ENCODE measurements around the gene EPB41L2.

Gene EPB41L2

DNA sequence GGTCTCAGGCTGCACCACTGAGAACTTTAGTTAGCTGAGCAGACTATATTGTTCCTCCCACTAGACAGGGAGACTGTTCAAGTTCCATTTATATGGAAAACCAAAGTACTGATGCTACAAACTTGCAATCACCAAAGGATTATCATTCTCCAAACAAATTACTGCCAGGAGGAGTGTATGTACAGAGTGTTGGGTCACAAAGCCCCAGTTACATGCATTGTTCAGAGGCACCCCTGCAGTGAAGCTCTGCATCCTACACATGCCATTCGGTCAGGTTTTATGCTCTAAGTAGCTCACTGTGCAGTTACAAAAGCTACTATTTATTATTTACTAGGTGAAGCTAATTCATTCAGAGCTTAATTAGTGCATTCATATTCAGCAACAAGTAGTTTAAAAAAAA lies 160.0 kb downstream of the EPB41L2 start:
- DNase-seq = no peak

DNA sequence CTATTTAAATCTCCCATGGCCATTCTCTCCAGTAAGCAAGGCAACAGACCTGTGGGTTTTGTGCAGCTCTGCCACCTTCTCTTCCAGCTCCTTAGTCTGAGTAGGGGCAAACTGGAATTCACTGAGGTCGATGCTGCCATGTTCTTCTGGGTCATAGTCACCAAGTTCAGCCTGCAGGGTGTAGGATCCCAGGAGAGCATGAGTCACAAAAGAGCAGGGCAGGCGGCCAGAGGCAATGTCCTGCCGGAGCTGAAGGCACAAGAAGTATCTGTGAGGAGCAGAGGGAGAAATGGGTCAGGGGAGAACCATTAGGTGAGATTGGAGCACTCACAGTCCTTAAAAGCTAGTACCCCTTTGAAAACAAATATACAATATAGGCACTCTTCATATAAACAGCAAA lies 162.1 kb downstream of the EPB41L2 start:
- peak; percentile 8 for DNase-seq

DNA sequence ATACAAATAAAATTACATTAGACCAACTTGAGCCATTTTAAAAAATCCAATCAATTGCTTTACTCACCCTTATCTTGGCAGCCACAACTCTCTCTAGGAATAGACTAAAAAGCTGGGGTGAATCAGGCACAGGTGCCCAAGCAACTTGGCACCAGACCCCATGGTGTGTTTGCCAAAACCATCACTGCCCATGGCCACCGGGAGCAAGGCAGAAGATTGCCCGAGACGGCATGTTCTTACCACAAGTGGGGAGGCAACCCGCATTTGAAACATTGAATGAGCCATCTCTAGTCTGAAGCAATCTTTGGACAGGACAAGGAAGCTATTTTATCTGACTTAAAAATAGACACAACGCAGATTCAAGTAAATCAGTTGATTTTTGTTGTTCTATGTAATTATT lies 166.8 kb downstream of the EPB41L2 start:
- no peak for DNase-seq

DNA sequence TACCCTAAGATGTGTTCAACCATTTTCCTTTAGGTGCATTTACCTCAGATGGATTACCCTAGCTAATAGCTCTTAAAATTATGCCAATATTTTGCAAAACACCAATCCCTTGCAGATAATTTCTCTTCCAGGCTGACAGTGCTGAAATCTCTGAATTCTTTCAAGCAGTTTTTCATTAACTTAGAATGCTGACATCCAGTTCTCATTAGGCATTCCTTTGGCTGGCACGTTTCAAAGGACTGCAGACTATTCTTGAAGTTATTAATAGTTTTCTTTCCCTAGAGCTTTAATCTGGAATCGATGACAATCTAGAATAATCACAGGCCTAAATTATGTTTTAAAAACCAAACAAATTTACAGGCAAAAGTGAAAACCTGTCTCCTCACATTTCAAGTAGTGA lies 167.5 kb downstream of the EPB41L2 start:
- DNase-seq = no peak

DNA sequence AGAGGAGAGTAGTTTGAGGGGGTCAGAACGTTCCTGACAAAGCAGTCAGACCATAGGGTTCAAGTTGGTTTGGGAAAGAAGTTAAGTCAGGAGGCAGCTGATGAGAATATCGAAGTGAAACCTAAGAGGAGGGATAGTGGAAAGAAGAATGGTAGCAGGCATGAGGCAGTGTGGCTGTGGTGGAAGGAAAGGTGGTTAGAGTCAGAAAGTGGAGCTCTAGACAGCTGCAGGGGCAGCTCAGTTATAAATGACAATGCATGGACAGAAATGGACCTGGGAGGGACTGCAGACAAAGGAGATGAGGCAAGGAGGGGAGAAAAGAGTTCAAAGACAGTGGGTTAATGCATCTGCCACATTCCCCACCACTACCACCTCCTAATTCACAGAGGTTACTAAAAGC lies 169.3 kb downstream of the EPB41L2 start:
- DNase-seq = no peak

DNA sequence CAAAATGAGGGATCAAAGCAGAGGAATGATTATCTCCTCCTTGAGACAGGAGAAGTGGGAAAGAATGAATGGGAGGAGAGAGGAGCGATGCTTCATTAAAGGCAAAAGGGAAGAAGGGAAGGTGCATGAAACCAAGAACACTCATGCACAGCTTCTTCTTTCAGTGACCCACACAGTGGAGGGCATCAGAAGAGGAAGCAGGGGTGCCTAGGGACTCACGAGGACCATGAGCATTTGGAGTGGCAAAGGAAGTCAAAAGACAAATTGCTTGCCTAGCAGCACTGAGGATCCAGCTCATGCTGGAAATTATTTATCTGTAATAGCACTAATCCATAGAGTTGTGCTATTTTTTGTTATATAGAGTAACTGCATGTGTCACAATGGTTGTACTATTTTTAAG lies 169.8 kb downstream of the EPB41L2 start:
- no peak for DNase-seq

DNA sequence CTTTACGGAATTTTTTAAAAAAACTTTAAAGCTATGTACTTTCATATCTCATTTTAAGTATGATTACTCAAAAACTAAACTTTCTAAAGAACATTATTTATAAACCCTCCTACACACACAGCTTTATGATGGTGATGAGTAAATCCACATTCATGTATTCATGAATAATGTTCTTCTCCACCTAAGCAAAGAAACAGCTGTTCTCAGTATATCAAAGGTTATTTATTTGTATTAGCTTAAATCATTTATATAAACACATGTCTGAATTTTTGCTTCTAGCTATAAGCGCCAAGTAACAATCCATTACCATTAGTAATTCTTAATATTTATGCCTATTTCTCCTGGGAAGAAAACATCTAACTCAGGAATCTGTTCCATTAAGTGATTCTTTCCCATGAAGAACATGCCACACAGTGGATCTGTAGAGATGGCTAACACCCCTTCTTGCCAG lies 172.5 kb downstream of the EPB41L2 start:
- DNase-seq = no peak

DNA sequence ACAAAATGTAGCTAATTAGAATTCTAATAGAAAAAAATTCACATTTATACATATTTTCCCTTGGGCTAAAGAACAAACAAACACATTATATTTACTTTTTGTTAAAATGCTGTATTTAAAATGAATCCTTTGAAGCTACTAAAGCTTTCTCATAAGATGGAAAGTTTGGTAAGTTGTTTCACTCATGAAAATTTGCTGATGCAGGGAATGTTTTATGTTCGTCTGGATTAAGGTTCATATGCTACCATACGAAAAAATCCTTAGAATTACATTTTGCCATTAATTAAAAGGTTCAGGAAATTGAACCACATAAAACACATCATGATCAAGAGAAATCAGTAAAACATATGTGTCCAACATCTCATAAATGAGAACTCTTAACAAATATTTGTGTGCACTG lies 173.6 kb downstream of the EPB41L2 start:
- no peak for DNase-seq

DNA sequence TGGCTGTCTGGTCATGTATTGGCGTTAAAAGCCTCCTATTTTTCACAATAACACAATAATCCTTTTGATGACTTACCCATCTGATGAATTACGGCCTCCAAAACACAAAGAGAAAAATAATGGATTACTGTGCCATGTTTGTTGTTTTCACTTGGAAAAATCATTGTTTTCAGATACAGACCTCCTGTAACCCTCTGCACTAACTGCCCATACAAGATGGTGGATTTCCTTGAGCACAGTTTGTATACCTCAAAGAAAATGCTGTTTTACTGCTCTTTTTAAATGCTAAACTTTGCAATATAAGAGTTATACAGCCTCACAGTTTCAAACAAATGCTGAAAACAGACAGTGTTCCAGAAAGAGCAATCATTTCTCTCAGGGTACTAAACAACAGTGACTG lies 174.8 kb downstream of the EPB41L2 start:
- no peak for DNase-seq

DNA sequence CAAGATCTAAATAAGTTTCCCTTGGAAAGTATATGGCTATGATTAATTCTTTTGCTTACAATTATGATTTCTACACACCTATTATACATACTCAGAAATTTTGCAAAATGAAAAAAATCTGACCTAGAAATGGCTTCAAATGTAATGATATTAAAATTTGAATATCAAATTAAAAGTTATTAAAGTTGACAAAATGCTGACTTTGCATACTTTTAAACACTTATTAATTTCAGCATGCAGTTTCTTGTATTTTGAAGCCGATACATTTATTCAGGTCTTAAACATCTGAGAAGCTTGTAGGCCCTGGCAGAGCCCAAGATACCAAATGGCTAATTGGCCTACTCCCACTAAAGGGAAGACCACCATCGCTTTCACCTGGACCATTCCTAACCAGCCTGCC lies 176.1 kb downstream of the EPB41L2 start:
- DNase-seq = no peak

DNA sequence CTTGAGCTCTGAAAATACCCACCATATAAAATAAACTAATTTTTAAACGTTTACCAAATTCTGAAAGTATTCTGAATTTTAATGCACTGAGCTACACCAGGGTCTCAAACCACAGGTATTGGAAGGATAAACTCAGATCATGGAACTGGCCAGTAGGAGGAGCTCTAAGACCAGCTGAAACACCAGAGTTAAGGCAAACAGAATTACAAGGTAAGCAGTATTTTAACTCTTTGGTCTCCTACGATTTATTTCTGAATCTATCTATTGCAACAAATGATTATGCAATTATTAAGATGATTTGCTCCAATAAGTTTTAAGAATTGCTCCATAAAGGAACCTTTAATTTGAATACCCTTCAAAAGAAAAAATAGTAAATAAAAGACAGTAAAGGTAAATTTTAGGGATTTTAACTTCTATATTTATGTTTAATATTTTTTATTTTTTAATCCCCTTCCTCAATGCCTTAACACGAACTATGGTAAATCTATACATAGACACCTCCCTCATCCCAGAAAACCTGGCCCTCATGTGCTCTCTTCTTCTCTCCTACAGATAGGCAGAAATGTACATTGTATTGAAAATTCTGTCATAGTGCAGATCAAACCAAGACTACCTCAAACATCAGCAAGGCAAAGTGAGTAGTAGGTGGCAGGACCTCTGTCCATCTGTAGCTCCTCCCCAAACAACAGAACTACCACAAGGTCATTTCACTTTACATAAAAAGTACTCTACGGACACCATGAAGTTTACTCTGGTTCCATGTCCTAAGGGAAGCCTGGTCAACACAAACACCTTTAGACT lies 177.5 kb downstream of the EPB41L2 start:
- no peak for DNase-seq

DNA sequence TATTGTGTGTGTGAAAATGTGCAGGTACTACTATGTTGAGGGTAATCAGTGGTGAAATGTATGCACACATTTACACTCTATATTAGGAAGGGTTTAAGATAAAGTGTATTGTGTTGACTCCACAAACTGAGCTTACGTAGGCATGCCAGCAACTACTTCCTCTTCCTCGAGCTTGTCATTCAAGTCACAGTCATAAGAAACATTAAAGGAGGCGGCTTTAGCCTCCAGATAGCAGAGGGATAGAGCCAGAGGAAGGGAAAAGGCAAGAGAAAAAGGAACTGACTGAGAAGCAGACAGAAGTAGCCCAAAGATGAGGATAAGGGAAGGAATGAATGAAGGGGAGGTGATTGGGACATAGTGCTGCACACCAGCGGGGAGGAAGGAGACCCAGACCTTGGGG lies 180.7 kb downstream of the EPB41L2 start:
- no peak for DNase-seq

DNA sequence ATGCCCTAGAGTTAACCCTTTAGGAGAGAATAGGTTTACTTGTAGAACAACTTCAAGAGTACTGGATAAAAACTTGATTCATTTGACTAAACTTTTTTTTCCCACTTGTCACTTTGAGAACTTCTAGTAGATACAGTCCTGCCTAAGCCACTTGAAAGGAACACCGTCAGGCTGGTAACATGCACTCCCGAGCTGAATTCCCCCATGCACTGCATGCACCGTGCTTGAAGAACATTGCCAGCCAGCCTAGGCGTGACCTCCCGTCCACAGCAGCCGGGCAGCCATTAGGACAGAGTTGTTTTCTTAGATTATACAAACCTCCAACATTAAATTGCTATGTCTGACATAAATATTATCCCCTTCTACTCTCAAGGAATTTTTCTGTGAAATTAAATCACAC lies 183.2 kb downstream of the EPB41L2 start:
- no peak for DNase-seq

DNA sequence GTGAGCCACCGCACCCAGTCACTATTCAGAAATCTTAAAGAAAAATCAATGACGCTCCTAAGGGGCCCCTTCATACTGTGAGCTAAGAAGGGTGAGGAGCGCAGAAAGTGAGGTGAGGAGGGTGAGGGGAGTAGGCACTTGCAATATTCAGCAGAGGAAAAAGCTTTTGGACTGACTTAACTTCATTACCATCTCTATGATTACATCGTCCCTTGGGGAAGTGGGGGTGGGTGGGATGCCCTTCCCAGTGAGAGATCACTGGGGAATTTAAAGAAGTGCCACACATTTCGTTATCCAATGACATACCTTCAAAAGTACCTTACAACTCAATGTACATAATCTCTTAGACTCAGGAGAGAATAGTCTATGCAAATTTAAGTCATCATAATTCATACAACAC lies 189.3 kb downstream of the EPB41L2 start:
- no peak for DNase-seq

DNA sequence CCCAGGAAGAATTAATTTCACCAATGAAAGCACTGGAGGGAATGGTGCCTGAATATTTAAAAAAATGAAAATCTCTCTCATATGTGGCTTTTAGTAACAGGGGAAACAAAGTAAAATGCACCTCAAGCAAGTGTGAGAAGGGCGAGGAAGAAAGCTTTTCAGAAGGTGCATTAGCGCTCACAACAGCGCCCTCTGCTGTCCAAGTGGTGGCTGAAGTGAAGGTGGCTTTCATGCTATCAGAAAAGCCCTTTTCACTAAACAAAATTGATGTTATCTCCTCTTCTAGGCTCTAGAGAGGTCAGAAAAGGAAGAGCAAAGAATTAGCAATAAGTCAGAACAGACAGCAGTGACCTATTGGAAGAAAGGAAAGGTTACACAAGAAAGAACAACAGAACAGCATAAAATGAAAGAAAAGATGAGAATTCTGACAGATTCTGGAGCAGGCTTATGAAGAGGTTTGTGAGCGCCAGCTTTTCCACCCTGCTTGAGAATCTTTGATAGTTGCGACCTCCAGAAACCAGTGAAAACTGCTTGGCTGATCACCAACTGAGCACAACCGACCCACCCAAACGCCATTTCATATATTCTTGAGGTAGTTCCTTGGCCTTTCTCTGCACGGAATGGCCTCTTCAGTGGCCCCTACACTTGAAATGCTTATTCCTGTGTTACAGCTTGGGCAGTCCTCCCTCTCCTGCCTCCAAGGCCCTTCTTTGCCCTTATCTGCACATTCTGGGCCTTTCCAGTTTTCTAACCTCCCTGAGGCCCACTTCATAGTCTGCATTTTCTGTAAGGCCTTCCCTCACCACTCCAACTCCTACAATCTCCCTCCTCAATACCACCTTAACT lies 190.6 kb downstream of the EPB41L2 start:
- no peak for DNase-seq

DNA sequence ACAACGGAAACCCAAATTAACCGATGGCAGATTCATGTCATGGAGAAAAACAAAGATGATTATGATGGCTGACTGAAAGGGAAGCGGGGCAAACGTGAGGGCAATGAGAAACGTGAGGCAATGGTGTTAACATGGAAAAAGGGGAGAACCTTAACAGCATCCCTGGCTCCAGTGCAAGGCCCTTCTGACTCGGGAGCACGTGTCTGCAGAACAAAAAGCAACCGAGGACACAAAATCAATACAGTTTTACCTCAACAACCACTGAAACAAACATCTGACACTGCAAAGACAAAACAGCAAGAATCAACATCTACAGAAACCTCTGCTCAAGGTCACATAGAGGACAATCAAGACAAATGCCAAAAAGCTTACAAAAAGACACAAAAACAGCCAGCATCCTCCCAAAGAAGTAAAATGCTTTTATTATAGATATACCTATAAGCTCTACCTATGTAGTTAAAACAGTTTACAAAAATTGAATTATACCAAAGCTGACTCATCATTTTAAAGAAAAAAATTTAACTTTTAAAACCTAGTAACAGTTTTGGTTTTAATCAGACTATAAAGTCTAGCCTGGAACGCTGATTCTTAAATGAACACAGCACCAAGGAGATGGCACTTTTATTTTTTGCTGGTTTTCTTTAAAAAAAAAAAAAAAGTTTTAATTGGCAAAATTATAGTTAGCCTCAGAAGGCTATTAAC lies 192.7 kb downstream of the EPB41L2 start:
- DNase-seq = no peak

DNA sequence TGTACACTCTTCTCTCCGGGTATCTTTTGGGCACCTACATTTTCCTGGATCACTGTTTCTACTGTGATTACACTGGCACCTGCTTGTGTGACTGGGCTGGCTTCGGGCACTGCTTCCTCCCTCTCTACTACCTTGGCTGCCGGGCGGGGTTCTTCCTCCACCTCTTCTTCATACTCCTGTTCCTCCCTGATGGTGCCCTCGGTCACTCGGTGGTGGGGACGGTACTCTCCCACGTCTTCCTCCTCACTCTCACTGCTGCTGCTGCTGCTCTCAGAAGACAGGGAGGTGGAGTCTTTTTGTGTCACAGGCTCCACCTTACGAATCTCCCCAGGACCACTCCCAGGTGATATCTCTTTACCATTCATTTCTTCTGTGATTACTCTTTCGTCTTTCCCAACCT lies 193.4 kb downstream of the EPB41L2 start:
- DNase-seq = no peak

DNA sequence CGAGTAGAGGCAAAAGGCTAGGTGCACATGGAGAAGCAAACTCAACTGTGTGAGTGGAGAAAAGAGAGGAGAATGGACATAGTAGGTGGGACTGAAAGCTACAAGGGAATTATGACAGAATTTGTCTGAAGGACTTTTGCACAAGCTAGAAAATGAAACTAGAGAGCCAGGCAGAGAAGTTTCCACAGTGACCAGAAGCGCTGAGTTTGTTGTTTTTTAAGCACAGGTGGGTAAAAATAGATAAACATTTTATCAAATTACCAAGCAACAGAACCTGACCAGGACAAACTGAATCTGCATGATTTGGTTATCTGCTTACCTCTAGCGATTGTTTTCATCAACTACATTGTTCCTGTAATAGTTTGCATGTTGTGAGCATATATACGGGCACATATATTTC lies 197.3 kb downstream of the EPB41L2 start:
- DNase-seq = no peak

DNA sequence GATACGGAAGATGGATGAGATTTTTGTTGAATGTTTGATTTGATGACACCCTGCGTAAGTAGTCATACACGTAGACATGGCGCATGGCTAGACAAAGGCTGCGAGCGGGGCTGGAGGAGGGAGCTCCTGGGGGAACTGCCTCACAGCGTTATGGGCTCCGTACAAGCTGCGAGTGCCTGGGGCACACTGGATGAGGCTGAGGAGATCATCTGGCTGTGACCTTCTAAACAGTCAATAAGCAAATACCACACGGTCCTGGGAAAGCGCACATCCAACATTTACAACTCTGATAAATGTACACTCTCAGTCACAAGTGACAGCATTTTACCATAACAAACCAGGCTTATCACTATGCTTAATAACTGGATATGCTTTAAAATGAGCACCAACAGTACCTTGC lies 198.7 kb downstream of the EPB41L2 start:
- DNase-seq = no peak

DNA sequence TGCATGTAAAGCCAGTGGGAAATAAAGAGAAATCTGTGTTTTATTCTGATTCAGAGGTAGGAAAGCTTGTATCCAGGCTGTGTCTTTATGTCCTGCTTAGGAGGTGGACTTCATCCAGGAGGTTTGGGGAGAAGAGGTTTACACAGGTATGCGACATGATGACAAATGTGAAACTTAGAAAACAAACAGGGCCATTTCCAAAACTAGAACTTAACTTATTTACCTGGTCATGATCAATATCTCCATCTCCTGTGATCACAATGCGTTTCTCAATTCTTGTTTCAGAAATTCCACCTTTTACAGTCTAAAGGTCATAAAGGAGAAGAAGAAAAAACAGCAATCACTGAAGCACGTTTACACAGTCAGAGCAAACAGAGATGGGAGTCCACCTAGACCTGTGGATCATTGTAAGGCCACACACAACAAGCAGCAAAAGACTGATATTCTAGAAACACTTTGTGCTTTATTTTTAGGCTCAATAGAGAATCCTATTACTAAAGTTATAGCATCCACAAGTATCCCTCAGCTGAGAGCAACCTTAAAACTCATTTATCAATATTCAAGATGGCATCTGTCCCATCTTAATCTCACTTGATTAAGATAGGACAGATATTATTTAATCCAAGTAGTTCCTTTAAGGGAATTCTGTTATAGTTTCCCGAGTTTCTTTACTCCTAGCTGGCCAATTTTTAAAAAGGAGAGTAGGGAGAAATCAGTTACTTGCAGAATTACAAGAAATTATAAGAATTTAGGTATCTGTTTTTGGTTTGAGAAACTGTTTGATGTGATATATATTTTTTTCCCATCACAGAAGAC lies 199.4 kb downstream of the EPB41L2 start:
- DNase-seq = no peak

DNA sequence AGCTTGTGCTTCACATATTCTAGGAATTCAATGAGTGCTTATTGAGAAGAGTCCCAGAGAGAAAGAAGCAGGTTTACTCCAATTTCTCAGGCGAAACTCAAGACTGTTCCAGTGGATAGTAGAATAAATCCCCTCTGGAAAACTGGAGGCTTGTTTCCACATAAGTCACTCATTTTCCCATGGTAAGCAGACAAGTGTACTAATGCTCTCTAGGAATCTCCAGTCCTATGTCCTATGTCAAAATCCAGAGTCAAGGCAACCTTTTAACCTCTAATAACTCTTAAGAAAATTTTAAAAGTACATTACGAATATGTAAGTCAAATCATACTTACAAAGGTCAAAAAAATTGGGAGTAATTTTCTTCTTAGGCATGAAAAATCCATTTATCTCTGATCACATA lies 200.7 kb downstream of the EPB41L2 start:
- DNase-seq = no peak

DNA sequence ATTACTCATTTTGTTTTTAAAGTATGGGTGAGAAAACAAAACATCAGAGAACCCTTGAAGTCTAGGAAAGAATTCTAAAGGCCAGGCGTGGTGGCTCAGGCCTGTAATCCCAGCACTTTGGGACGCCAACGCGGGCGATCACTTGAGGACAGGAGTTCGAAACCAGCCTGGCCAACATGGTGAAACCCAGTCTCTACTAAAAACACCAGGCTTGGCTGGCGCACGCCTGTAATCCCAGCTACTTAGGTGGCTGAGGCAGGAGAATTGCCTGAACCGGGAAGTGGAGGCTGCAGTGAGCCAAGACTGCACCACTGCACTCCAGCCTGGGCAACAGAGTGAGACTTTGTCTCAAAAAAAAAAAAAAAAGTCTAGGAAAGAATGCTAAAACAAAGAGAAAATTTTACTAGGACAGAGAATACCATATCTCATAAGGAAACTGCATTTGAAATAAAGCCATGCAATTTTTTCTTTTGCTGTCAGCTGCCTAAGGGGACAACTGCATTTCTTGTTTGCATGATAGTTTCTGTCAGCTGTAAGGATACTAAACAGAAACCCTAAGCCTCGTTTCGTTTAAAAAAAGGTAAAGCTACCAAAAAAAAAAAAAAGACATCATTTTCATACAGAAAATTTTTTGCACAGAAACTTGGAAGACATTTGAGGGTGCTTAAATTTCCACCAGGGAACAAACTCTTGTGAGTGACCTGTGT lies 203.7 kb downstream of the EPB41L2 start:
- DNase-seq = no peak
